Left ventricle myocardium inferior (tissue), 1 donor: ENCODE data around the gene CLIC6. TPM values are rescaled to one million over a fixed set of nuclear protein-coding genes. Genes with fewer than 3 reads are reported as not detected.

Source experiments
- DNase-seq: peaks from one replicate; pipeline ENCODE4 v3.0.0-alpha.2; 2020
- H3K27ac ChIP-seq: fragments of 200-600 bp; replicated peaks from 2 replicates; pipeline ENCODE4 v1.8.0; 2021
- H3K27me3 ChIP-seq: fragments of 200-600 bp; 2 replicates; pipeline ENCODE4 v1.8.0; 2021; ENCODE audit warnings: low read depth
- H3K36me3 ChIP-seq: fragments of 200-600 bp; 2 replicates; pipeline ENCODE4 v1.8.0; 2021
- H3K4me1 ChIP-seq: fragments of 200-600 bp; 2 replicates; pipeline ENCODE4 v1.8.0; 2021
- H3K4me3 ChIP-seq: fragments of 200-600 bp; 2 replicates; pipeline ENCODE4 v1.8.0; 2021; ENCODE audit warnings: mild to moderate bottlenecking, moderate library complexity
- H3K9me3 ChIP-seq: fragments of 200-600 bp; replicated peaks from 2 replicates; pipeline ENCODE4 v1.8.0; 2021
- CTCF ChIP-seq: fragments of 200-600 bp; IDR thresholded peaks from 2 replicates; pipeline ENCODE4 v1.8.0; 2021; ENCODE audit warnings: antibody characterized with exemption, mild to moderate bottlenecking, borderline replicate concordance
- intact Hi-C: fragments of 100-400 bp; cut with micrococcal nuclease; formaldehyde crosslinking; loops from one replicate; pipeline ENCODE4 v1.11.0; 2022
- total RNA-seq: library from RNA; stranded (reverse); fragmentation: NEBNext Ultra II Directional; extraction: Animal tissue kit (Norgen Biotek cat#: 25700); gene quantifications from one replicate; pipeline ENCODE4 v1.2.1, GENCODE V29; 2021
- donor health status: DM: no; HTN: yes; CAD: no; lungs with severe emphysema.

CLIC6 gene
- total RNA-seq, 1 donor from 2014 or later = 11.2 TPM

- intact Hi-C loops = no loop called here
- Histone ChIP-seq H3K4me1 (no peaks in the 10 kb centered on the region), H3K4me3 (no peak overlapping the region), H3K27me3 (peaks cover 58% of the 10 kb centered on the region), H3K9me3 (no peaks in the 10 kb centered on the region), H3K36me3 (no peaks in the 10 kb centered on the region), H3K27ac (no peak overlapping the region)
- no peak for TF ChIP-seq CTCF
- DNase-seq = no peak
Measured at GRCh38 chr21:34733852-34734251, 65.1 kb downstream of the CLIC6 start.

- no peaks in the 10 kb centered on the region for H3K4me1 ChIP-seq
- intact Hi-C loops = no loop called here
- H3K4me3 ChIP-seq = no peak overlapping the region
- no peak for TF ChIP-seq CTCF
- H3K9me3 ChIP-seq = no peaks in the 10 kb centered on the region
- H3K27me3 ChIP-seq = peaks cover 61% of the 10 kb centered on the region
- DNase-seq = no peak
- H3K36me3 ChIP-seq = no peaks in the 10 kb centered on the region
- no peak overlapping the region for H3K27ac ChIP-seq
Measured at GRCh38 chr21:34734696-34735095, 65.9 kb downstream of the CLIC6 start.

- intact Hi-C loops = no loop called here
- Histone ChIP-seq H3K27me3 (peaks cover 65% of the 10 kb centered on the region), H3K27ac (no peak overlapping the region), H3K9me3 (no peaks in the 10 kb centered on the region), H3K4me1 (no peaks in the 10 kb centered on the region), H3K36me3 (no peaks in the 10 kb centered on the region), H3K4me3 (no peak overlapping the region)
- no peak for TF ChIP-seq CTCF
- DNase-seq = no peak
Measured at GRCh38 chr21:34736116-34736874, 67.5 kb downstream of the CLIC6 start.

- DNase-seq = no peak
- Histone ChIP-seq H3K27me3 (peaks cover 74% of the 10 kb centered on the region), H3K36me3 (no peaks in the 10 kb centered on the region), H3K4me1 (no peaks in the 10 kb centered on the region), H3K9me3 (no peaks in the 10 kb centered on the region), H3K27ac (no peak overlapping the region), H3K4me3 (no peak overlapping the region)
- no peak for TF ChIP-seq CTCF
- intact Hi-C loops = no loop called here
Measured at GRCh38 chr21:34737115-34737514, 68.3 kb downstream of the CLIC6 start.

- Histone ChIP-seq H3K4me3 (no peak overlapping the region), H3K9me3 (no peaks in the 10 kb centered on the region), H3K4me1 (no peaks in the 10 kb centered on the region), H3K27me3 (peaks cover 81% of the 10 kb centered on the region), H3K27ac (no peak overlapping the region), H3K36me3 (no peaks in the 10 kb centered on the region)
- DNase-seq = no peak
- intact Hi-C loops = no loop called here
- no peak for TF ChIP-seq CTCF
Measured at GRCh38 chr21:34740198-34740597, 71.4 kb downstream of the CLIC6 start.
